H1 (cell line): ENCODE results near the gene RDH12. TPM values are rescaled to one million over a fixed set of nuclear protein-coding genes. Genes with fewer than 3 reads are reported as not detected.

Source experiments
- ASH2L ChIP-seq: fragments of 200-600, 300-600 bp; sonication (generic); IDR thresholded peaks from one replicate; pipeline ENCODE4 v1.7.1; 2017; ENCODE audit warnings: low read length
- BCL11A ChIP-seq, 2 experiments: IDR thresholded peaks; one replicate each; pipeline ENCODE4 v1.6.1; 2011; ENCODE audit warnings: low read depth in 2 of 2, low read length in 2 of 2, mild to moderate bottlenecking in 2 of 2
- CHD2 ChIP-seq: IDR thresholded peaks from 2 replicates; pipeline ENCODE4 v1.6.1; 2012; ENCODE audit warnings: low read length, improper control_type of control experiment
- EGR1 ChIP-seq: IDR thresholded peaks from 2 replicates; pipeline ENCODE4 v1.6.1; 2011; ENCODE audit warnings: low read depth, low read length, borderline replicate concordance
- GABPA ChIP-seq: IDR thresholded peaks from 2 replicates; pipeline ENCODE4 v1.6.1; 2011; ENCODE audit warnings: mild to moderate bottlenecking, low read length, moderate library complexity, borderline replicate concordance; ENCODE audit not compliant: insufficient read depth
- HDAC2 ChIP-seq, 2 experiments: fragments of 300-600 bp in 1 of 2; sonication (generic) in 1 of 2; IDR thresholded peaks; 2 replicates each; pipeline ENCODE4 v1.6.1; 2011 to 2012; ENCODE audit warnings: low read depth in 2 of 2, low read length in 2 of 2, mild to moderate bottlenecking in 2 of 2, moderate library complexity in 2 of 2, borderline replicate concordance in 1 of 2, inconsistent platforms in 1 of 2
- HDAC6 ChIP-seq: IDR thresholded peaks from one replicate; pipeline ENCODE4 v1.7.1; 2012; ENCODE audit warnings: low read depth, mild to moderate bottlenecking, inconsistent platforms, low read length, moderate library complexity
- KDM4A ChIP-seq: IDR thresholded peaks from one replicate; pipeline ENCODE4 v1.7.1; 2012; ENCODE audit warnings: low read depth, mild to moderate bottlenecking, moderate library complexity, low read length, inconsistent platforms; ENCODE audit not compliant: severe bottlenecking
- MAFK ChIP-seq: IDR thresholded peaks from 2 replicates; pipeline ENCODE4 v1.6.1; 2012; ENCODE audit warnings: low read depth, mild to moderate bottlenecking, improper control_type of control experiment, low read length
- PHF8 ChIP-seq: fragments of 200-600 bp; sonication (generic); conservative IDR thresholded peaks from 2 replicates; pipeline ENCODE4 v1.7.1; 2012; ENCODE audit warnings: low read depth, mild to moderate bottlenecking, inconsistent platforms, low read length, moderate library complexity
- POLR2A ChIP-seq, 2 experiments: IDR thresholded peaks; 1 replicate in 1 of 2; 2 replicates in 1 of 2; pipeline ENCODE4 v1.6.1; 2011; ENCODE audit warnings: low read depth in 2 of 2, low read length in 2 of 2, mild to moderate bottlenecking in 2 of 2; ENCODE audit errors: control extremely low read depth in 1 of 2
- POLR2AphosphoS5 ChIP-seq: IDR thresholded peaks from 2 replicates; pipeline ENCODE4 v1.6.1; 2011; ENCODE audit warnings: low read depth, low read length
- SIN3A ChIP-seq, 2 experiments: IDR thresholded peaks in 1 of 2; conservative IDR thresholded peaks in 1 of 2; 2 replicates each; pipeline ENCODE4 v1.6.1; 2011 to 2012; ENCODE audit warnings: low read length in 2 of 2, improper control_type of control experiment in 1 of 2, low read depth in 1 of 2, mild to moderate bottlenecking in 1 of 2
- SIX5 ChIP-seq: IDR thresholded peaks from 2 replicates; pipeline ENCODE4 v1.6.1; 2011; ENCODE audit warnings: mild to moderate bottlenecking, low read depth, low read length
- SP1 ChIP-seq: IDR thresholded peaks from 2 replicates; pipeline ENCODE4 v1.6.1; 2011; ENCODE audit warnings: low read depth, low read length
- SP2 ChIP-seq: IDR thresholded peaks from 2 replicates; pipeline ENCODE4 v1.6.1; 2012; ENCODE audit warnings: mild to moderate bottlenecking, low read length, inconsistent platforms
- SP4 ChIP-seq: IDR thresholded peaks from 2 replicates; pipeline ENCODE4 v1.6.1; 2012; ENCODE audit warnings: low read length, inconsistent platforms
- SUZ12 ChIP-seq: fragments of 200-600 bp; sonication (generic); IDR thresholded peaks from 2 replicates; pipeline ENCODE4 v1.6.1; 2012; ENCODE audit warnings: mild to moderate bottlenecking, inconsistent platforms, low read length, moderate library complexity, mixed read lengths
- TAF1 ChIP-seq: IDR thresholded peaks from 2 replicates; pipeline ENCODE4 v1.6.1; 2011; ENCODE audit warnings: mild to moderate bottlenecking, low read depth, low read length
- TBP ChIP-seq: IDR thresholded peaks from 2 replicates; pipeline ENCODE4 v1.6.1; 2011; ENCODE audit warnings: low read depth, low read length, improper control_type of control experiment
- ZNF274 ChIP-seq: IDR thresholded peaks from 2 replicates; pipeline ENCODE4 v1.7.0; 2012; ENCODE audit warnings: low read length, borderline replicate concordance; ENCODE audit errors: extremely low read depth
- polyA plus RNA-seq, 7 experiments: library from polyadenylated mRNA; depleted of rRNA in 3 of 7; stranded (reverse) in 5 of 7; unstranded in 2 of 7; fragments of >200 nt in 5 of 7; fragments of 200-250 nt in 2 of 7; gene quantifications; 1 replicate in 5 of 7; 2 replicates in 1 of 7; 4 replicates in 1 of 7; pipeline versions ENCODE4 v1.2.1 to v1.2.3, GENCODE V29; 2011 to 2013; ENCODE audit warnings: missing spikeins in 2 of 7, mixed read lengths in 2 of 7
- total RNA-seq: library from RNA; stranded (reverse); fragmentation: NEBNext Ultra II Directional; extraction: Animal tissue kit (Norgen Biotek cat#: 25700); gene quantifications from 2 replicates; pipeline ENCODE4 v1.2.1, GENCODE V29; 2021
- TF ChIP-seq, protein P1 (sequence below), 3 experiments: IDR thresholded peaks; 1 replicate in 2 of 3; 2 replicates in 1 of 3; pipeline versions ENCODE4 v1.5.1 to v1.6.1; 2011; ENCODE audit warnings: low read length in 3 of 3, mild to moderate bottlenecking in 3 of 3, inconsistent platforms in 2 of 3, low read depth in 1 of 3, moderate library complexity in 1 of 3; ENCODE audit not compliant: insufficient read depth in 1 of 3; ENCODE audit errors: control extremely low read depth in 1 of 3

The RDH12 gene
- total and polyA plus RNA-seq, 2 of the 8 experiments (the other 6 are each of a cell fraction or from before 2014, with no cell fraction given): 1.2 to 1.5 TPM

DNA sequence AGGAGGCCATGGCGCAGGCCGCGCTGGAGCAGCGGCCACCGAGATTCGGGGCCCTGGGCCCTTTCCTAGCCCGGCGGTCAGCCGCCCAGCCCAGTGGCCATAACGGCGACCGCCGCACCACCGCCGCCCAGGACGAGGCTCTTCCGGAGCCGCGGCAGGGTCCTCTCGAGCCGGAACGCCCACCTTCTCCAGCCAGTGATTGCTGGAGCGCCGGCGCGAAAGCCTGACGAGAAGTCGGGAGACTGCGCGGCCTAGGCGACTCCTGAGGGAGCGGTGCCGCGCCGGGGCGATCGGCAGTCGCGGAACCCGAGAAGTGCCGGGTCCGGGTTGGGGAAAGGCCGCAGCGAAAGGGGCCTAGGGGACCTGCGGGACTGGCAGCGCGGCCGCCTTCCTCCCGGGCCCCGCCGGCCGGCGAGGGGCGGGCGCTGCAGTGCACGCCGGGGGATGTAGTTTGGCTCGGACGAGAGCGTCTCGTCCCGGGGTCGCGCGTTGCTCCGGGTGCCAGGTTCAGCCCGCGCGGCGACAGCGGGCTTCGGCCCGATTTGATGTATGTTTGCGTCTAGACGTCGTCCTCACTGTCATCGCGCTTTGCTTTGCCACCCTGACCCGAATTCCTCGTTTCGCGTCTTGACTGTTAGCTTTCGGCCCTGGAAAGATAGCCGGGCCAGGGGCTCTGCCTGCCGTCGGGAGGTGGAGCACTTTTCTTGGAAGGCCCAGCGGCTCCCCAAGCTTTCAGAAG lies 27.0 kb upstream of the RDH12 start, which contains the start of gene VTI1B (continued):
- TF ChIP-seq PHF8 (peak; percentile 95; the same call in 1 of the 2 replicates), KDM4A (peak; percentile 48), SP2 (no peak), SIX5 (peak; percentile 58; the same call in 1 of the 2 replicates), TAF1 (peak; percentile 62), TBP (peak; percentile 37), POLR2AphosphoS5 (peak; percentile 37), SUZ12 (no peak), GABPA (no peak), CHD2 (peak; percentile 73; the same call in 1 of the 2 replicates), HDAC2 (IDR thresholded peaks at IDR 0.05; ENCODE audit: borderline replicate concordance in 1 of 2, low read depth in 2 of 2, low read length in 2 of 2) (peak in 1 of 2 experiments; percentile 22; a peak in 1 of 4 replicates), HDAC6 (no peak), POLR2A (IDR thresholded peaks at IDR 0.05; ENCODE audit: control extremely low read depth in 1 of 2, low read depth in 2 of 2, low read length in 2 of 2) (peak; percentile 63 to 83), SP4 (peak; percentile 99), MAFK (no peak), SP1 (peak; percentile 40; the same call in 1 of the 2 replicates), ASH2L (peak; percentile 91), BCL11A (IDR thresholded peaks at IDR 0.05; ENCODE audit: low read depth in 2 of 2, low read length in 2 of 2) (no peak), ZNF274 (no peak), EGR1 (0 out of 2 replicates have a peak, but pooled peaks have one; percentile 36), SIN3A (conservative IDR thresholded peaks at IDR 0.05 in 1 of 2, IDR thresholded peaks at IDR 0.05 in 1 of 2; ENCODE audit: low read depth in 1 of 2, low read length in 2 of 2) (peak; percentile 27 to 90; a peak in 3 of 4 replicates)
- TF ChIP-seq, protein P1, sequence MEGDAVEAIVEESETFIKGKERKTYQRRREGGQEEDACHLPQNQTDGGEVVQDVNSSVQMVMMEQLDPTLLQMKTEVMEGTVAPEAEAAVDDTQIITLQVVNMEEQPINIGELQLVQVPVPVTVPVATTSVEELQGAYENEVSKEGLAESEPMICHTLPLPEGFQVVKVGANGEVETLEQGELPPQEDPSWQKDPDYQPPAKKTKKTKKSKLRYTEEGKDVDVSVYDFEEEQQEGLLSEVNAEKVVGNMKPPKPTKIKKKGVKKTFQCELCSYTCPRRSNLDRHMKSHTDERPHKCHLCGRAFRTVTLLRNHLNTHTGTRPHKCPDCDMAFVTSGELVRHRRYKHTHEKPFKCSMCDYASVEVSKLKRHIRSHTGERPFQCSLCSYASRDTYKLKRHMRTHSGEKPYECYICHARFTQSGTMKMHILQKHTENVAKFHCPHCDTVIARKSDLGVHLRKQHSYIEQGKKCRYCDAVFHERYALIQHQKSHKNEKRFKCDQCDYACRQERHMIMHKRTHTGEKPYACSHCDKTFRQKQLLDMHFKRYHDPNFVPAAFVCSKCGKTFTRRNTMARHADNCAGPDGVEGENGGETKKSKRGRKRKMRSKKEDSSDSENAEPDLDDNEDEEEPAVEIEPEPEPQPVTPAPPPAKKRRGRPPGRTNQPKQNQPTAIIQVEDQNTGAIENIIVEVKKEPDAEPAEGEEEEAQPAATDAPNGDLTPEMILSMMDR (IDR thresholded peaks at IDR 0.05; ENCODE audit: control extremely low read depth in 1 of 3, insufficient read depth in 1 of 3, low read depth in 1 of 3, low read length in 3 of 3): peak in 1 of 3 experiments; percentile 9; a peak in 1 of 4 replicates
